ENCODE measurements around the gene MIR17HG.

MIR17HG gene

DNA sequence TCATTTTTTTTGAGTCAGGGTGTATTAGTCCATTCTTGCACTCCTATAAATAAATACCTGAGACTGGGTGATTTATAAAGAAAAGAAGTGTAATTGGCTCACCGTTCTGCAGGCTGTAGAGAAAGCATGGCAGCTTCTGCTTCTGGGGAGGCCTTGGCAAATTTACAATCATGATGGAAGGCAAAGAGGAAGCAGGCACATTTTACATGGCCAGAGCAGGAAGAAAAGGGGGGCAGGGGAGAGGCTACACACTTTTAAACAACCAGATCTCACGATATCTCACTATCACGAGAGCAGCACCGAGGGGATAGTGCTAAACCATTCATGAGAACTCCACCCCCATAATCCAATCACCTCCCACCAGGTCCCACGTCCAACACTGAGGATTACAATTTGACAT is 44.5 kb upstream of the MIR17HG start:
- H3K9me3 ChIP-seq (ENCODE audit: control insufficient read depth, insufficient read depth, low read length), result no peaks in the 10 kb centered on the region
- no peaks in the 10 kb centered on the region for H3F3A ChIP-seq (ENCODE audit: control insufficient read depth, insufficient read depth)
- no peaks in the 10 kb centered on the region for H3K9me2 ChIP-seq (replicated peaks; ENCODE audit: control insufficient read depth, low read length)
- H3K27me3 ChIP-seq (ENCODE audit: control insufficient read depth, low read length), result no peaks in the 10 kb centered on the region
- H3K4me2 ChIP-seq (ENCODE audit: low read length), result no peak overlapping the region
- no peaks in the 10 kb centered on the region for H3K79me2 ChIP-seq (ENCODE audit: control insufficient read depth, low read length)
- H3K4me1 ChIP-seq (ENCODE audit: control insufficient read depth, low read length), result no peaks in the 10 kb centered on the region
- no peaks in the 10 kb centered on the region for H4K20me1 ChIP-seq (ENCODE audit: control insufficient read depth, insufficient read depth, low read depth, low read length)
- H3K36me3 ChIP-seq (ENCODE audit: control insufficient read depth, low read length), result no peaks in the 10 kb centered on the region
- H3K27ac ChIP-seq (ENCODE audit: low read depth, low read length), result no peak overlapping the region
- no peak overlapping the region for H3K4me3 ChIP-seq (ENCODE audit: low read length)
- TF ChIP-seq EZH2phosphoT487 (IDR thresholded peaks at IDR 0.05; ENCODE audit: borderline replicate concordance, low read length), result no peak
- TF ChIP-seq, protein P1, sequence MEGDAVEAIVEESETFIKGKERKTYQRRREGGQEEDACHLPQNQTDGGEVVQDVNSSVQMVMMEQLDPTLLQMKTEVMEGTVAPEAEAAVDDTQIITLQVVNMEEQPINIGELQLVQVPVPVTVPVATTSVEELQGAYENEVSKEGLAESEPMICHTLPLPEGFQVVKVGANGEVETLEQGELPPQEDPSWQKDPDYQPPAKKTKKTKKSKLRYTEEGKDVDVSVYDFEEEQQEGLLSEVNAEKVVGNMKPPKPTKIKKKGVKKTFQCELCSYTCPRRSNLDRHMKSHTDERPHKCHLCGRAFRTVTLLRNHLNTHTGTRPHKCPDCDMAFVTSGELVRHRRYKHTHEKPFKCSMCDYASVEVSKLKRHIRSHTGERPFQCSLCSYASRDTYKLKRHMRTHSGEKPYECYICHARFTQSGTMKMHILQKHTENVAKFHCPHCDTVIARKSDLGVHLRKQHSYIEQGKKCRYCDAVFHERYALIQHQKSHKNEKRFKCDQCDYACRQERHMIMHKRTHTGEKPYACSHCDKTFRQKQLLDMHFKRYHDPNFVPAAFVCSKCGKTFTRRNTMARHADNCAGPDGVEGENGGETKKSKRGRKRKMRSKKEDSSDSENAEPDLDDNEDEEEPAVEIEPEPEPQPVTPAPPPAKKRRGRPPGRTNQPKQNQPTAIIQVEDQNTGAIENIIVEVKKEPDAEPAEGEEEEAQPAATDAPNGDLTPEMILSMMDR (IDR thresholded peaks at IDR 0.05; ENCODE audit: low read depth, low read length, poor library complexity, severe bottlenecking), result no peak

DNA sequence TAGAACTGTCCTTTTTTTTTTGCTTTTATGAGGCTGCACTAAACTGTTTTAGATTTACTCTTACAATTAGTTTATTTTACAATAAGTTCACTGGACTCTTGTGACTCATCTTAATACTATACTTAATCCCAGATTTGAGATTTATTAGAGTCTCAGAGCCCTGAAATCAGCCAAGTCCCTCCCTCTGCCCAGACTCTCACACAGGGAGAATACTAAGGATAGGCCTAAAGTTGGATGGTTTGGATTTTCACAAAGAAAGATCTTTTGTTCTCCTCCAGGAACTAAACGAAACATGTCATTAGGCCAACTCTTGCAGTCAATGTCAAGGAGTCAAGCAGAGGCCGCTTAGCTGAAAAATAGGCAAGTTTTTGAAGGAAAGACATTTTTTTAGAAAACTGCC is 42.7 kb upstream of the MIR17HG start:
- H3K9me3 ChIP-seq (ENCODE audit: control insufficient read depth, insufficient read depth, low read length), result no peaks in the 10 kb centered on the region
- H3K79me2 ChIP-seq (ENCODE audit: control insufficient read depth, low read length), result no peaks in the 10 kb centered on the region
- no peaks in the 10 kb centered on the region for H3F3A ChIP-seq (ENCODE audit: control insufficient read depth, insufficient read depth)
- H3K36me3 ChIP-seq (ENCODE audit: control insufficient read depth, low read length), result no peaks in the 10 kb centered on the region
- H4K20me1 ChIP-seq (ENCODE audit: control insufficient read depth, insufficient read depth, low read depth, low read length), result no peaks in the 10 kb centered on the region
- H3K4me3 ChIP-seq (ENCODE audit: low read length), result no peak overlapping the region
- no peak overlapping the region for H3K27ac ChIP-seq (ENCODE audit: low read depth, low read length)
- H3K4me1 ChIP-seq (ENCODE audit: control insufficient read depth, low read length), result no peaks in the 10 kb centered on the region
- TF ChIP-seq, protein P1 (IDR thresholded peaks at IDR 0.05; ENCODE audit: low read depth, low read length, poor library complexity, severe bottlenecking), result no peak
- TF ChIP-seq EZH2phosphoT487 (IDR thresholded peaks at IDR 0.05; ENCODE audit: borderline replicate concordance, low read length), result no peak
- H3K9me2 ChIP-seq (replicated peaks; ENCODE audit: control insufficient read depth, low read length), result no peaks in the 10 kb centered on the region
- peaks cover 2% of the 10 kb centered on the region; the same call in 1 of the 2 replicates for H3K27me3 ChIP-seq (ENCODE audit: control insufficient read depth, low read length)
- H3K4me2 ChIP-seq (ENCODE audit: low read length), result no peak overlapping the region

DNA sequence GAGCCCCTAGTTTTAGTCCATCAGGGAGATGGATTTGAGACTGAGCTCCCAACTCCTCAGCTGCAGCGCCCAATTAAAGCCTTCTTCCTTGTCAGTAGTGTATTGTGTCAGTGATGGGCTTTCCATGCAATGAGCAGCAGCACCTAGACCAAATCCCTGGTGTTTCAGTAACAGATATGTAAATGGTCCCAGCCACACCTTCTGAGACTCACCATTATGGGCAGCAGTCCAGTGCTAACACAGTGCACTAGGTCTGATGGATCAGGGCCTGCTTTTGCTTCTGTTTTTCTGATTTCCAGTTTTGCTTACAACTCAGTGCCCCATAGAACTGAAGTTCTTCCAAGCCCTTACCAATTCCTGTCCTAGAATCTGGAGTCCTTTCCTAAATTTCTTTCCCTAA is 41.8 kb upstream of the MIR17HG start:
- Histone ChIP-seq H3K9me3 (ENCODE audit: control insufficient read depth, insufficient read depth, low read length) (no peaks in the 10 kb centered on the region), H3K9me2 (replicated peaks; ENCODE audit: control insufficient read depth, low read length) (no peaks in the 10 kb centered on the region), H4K20me1 (ENCODE audit: control insufficient read depth, insufficient read depth, low read depth, low read length) (no peaks in the 10 kb centered on the region), H3K4me1 (ENCODE audit: control insufficient read depth, low read length) (no peaks in the 10 kb centered on the region), H3K27ac (ENCODE audit: low read depth, low read length) (no peak overlapping the region), H3K36me3 (ENCODE audit: control insufficient read depth, low read length) (no peaks in the 10 kb centered on the region), H3K27me3 (ENCODE audit: control insufficient read depth, low read length) (peaks cover 2% of the 10 kb centered on the region; the same call in 1 of the 2 replicates), H3K4me3 (ENCODE audit: low read length) (no peak overlapping the region), H3K79me2 (ENCODE audit: control insufficient read depth, low read length) (no peaks in the 10 kb centered on the region), H3F3A (ENCODE audit: control insufficient read depth, insufficient read depth) (no peaks in the 10 kb centered on the region), H3K4me2 (ENCODE audit: low read length) (no peak overlapping the region)
- no peak for TF ChIP-seq EZH2phosphoT487 (IDR thresholded peaks at IDR 0.05; ENCODE audit: borderline replicate concordance, low read length)
- TF ChIP-seq, protein P1 (IDR thresholded peaks at IDR 0.05; ENCODE audit: low read depth, low read length, poor library complexity, severe bottlenecking), result no peak

DNA sequence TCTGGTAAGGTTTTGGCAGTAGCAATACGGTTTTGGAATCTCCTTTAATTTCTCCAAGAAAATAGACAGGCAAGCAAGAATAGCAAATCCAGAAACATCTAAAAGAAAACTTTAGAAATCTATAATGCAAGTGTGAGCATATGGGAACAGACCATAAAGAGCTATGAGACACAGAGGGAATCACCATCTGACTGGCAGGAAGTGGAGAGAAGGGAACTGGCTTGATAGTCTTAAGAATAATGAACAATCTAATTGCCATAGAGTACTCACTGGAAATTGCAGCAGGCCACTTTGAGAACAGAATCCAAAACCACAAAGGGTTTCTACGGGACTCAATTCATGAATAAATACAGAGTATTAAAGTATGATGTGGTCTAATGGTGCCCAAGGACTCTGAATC is 39.6 kb upstream of the MIR17HG start:
- no peaks in the 10 kb centered on the region for H4K20me1 ChIP-seq (ENCODE audit: control insufficient read depth, insufficient read depth, low read depth, low read length)
- no peaks in the 10 kb centered on the region for H3K9me3 ChIP-seq (ENCODE audit: control insufficient read depth, insufficient read depth, low read length)
- no peaks in the 10 kb centered on the region for H3K36me3 ChIP-seq (ENCODE audit: control insufficient read depth, low read length)
- no peaks in the 10 kb centered on the region for H3K4me1 ChIP-seq (ENCODE audit: control insufficient read depth, low read length)
- no peaks in the 10 kb centered on the region for H3F3A ChIP-seq (ENCODE audit: control insufficient read depth, insufficient read depth)
- H3K79me2 ChIP-seq (ENCODE audit: control insufficient read depth, low read length), result no peaks in the 10 kb centered on the region
- H3K9me2 ChIP-seq (replicated peaks; ENCODE audit: control insufficient read depth, low read length), result no peaks in the 10 kb centered on the region
- H3K4me3 ChIP-seq (ENCODE audit: low read length), result no peak overlapping the region
- peaks cover 4% of the 10 kb centered on the region for H3K27me3 ChIP-seq (ENCODE audit: control insufficient read depth, low read length)
- no peak overlapping the region for H3K27ac ChIP-seq (ENCODE audit: low read depth, low read length)
- no peak for TF ChIP-seq EZH2phosphoT487 (IDR thresholded peaks at IDR 0.05; ENCODE audit: borderline replicate concordance, low read length)
- TF ChIP-seq, protein P1 (IDR thresholded peaks at IDR 0.05; ENCODE audit: low read depth, low read length, poor library complexity, severe bottlenecking), result no peak
- H3K4me2 ChIP-seq (ENCODE audit: low read length), result no peak overlapping the region

Measured in DOHH2 (cell line).